ENCODE results near the gene MSANTD1.

DNA sequence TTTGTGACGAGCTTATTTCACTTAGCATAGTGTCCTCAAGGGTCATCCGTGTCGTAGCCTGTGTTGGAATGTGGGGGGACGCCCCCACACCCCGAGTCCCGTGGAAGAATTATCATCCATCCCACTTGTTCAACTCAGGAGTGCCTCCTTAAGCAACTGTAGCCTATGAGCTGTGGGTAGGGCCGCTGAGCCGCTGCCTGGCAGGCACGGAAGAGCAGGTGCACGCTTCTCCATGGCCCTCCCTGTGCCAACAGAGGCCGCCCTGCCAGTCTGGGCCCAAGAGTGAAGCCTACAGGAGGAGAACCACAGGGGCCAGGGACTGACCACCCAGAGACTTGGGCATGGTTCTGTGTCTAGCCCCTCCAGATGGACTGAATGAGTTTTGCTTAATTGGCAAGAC lies 41.5 kb downstream of the MSANTD1 start:
- TF ChIP-seq POLR2AphosphoS5 (IDR thresholded peaks at IDR 0.05) (no peak), EP300 (IDR thresholded peaks at IDR 0.05) (no peak), POLR2A (IDR thresholded peaks at IDR 0.05) (no peak)
- TF ChIP-seq, protein P1, sequence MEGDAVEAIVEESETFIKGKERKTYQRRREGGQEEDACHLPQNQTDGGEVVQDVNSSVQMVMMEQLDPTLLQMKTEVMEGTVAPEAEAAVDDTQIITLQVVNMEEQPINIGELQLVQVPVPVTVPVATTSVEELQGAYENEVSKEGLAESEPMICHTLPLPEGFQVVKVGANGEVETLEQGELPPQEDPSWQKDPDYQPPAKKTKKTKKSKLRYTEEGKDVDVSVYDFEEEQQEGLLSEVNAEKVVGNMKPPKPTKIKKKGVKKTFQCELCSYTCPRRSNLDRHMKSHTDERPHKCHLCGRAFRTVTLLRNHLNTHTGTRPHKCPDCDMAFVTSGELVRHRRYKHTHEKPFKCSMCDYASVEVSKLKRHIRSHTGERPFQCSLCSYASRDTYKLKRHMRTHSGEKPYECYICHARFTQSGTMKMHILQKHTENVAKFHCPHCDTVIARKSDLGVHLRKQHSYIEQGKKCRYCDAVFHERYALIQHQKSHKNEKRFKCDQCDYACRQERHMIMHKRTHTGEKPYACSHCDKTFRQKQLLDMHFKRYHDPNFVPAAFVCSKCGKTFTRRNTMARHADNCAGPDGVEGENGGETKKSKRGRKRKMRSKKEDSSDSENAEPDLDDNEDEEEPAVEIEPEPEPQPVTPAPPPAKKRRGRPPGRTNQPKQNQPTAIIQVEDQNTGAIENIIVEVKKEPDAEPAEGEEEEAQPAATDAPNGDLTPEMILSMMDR (IDR thresholded peaks at IDR 0.05), result no peak

Measured in suprapubic skin (tissue), 4 donors.